ENCODE measurements around the gene ZBTB20.

GRCh38 chr3:114687151-114687550, 459.9 kb downstream of the ZBTB20 start:
- TF ChIP-seq POLR2AphosphoS5 (IDR thresholded peaks at IDR 0.05; ENCODE audit: low read depth, low read length) (no peak), SIN3A (IDR thresholded peaks at IDR 0.05; ENCODE audit: borderline replicate concordance, insufficient read depth, low read length) (no peak)
